HepG2 (cell line): ENCODE data around the gene VGF. TPM values are rescaled to one million over a fixed set of nuclear protein-coding genes. Genes with fewer than 3 reads are reported as not detected.

Experiments used
- AGO1 ChIP-seq: fragments of 200-400 bp; formaldehyde crosslinking; IDR thresholded peaks from 2 replicates; pipeline ENCODE4 v1.6.1; 2017; ENCODE audit warnings: mild to moderate bottlenecking, low read depth, low read length, moderate library complexity; ENCODE audit not compliant: poor library complexity, severe bottlenecking
- ATF7-NPFF ChIP-seq: sonication (generic); formaldehyde crosslinking; IDR thresholded peaks from 2 replicates; pipeline ENCODE4 v1.8.1; 2023; ENCODE audit warnings: mild to moderate bottlenecking, low read depth, missing genetic modification reagents, moderate library complexity
- HNRNPK ChIP-seq: fragments of 200-400 bp; formaldehyde crosslinking; IDR thresholded peaks from 2 replicates; pipeline ENCODE4 v1.6.1; 2018; ENCODE audit warnings: low read length, low read depth, moderate library complexity, mild to moderate bottlenecking; ENCODE audit not compliant: poor library complexity, severe bottlenecking
- IRX3 ChIP-seq: sonication (generic); formaldehyde crosslinking; IDR thresholded peaks from 2 replicates; pipeline ENCODE4 v1.8.1; 2023; ENCODE audit warnings: mild to moderate bottlenecking, low read depth, missing genetic modification reagents, borderline replicate concordance
- JUND ChIP-seq: sonication (generic); formaldehyde crosslinking; IDR thresholded peaks from 2 replicates; pipeline ENCODE4 v1.8.0; 2022; ENCODE audit warnings: mild to moderate bottlenecking, missing genetic modification reagents
- KDM3A ChIP-seq: IDR thresholded peaks from 2 replicates; pipeline ENCODE4 v1.6.1; 2018; ENCODE audit warnings: low read depth, missing compliant biosample characterization
- KMT2A ChIP-seq: sonication (generic); formaldehyde crosslinking; IDR thresholded peaks from 2 replicates; pipeline ENCODE4 v1.4.0; 2020; ENCODE audit warnings: missing genetic modification reagents
- MBD4 ChIP-seq: IDR thresholded peaks from 2 replicates; pipeline ENCODE4 v1.6.1; 2012; ENCODE audit warnings: low read length, inconsistent platforms, borderline replicate concordance
- PCBP2 ChIP-seq: fragments of 200-400 bp; formaldehyde crosslinking; optimal IDR thresholded peaks from 2 replicates; pipeline ENCODE3; 2018; ENCODE audit warnings: low read length, low read depth; ENCODE audit not compliant: poor library complexity, severe bottlenecking
- SALL2 ChIP-seq: sonication (generic); formaldehyde crosslinking; IDR thresholded peaks from 2 replicates; pipeline ENCODE4 v1.8.1; 2023; ENCODE audit warnings: mild to moderate bottlenecking, missing genetic modification reagents, inconsistent platforms
- SKI ChIP-seq: fragments of 450-650 bp; IDR thresholded peaks from one replicate; pipeline ENCODE4 v1.6.1; 2018; ENCODE audit warnings: mild to moderate bottlenecking; ENCODE audit not compliant: partially characterized antibody
- THYN1 ChIP-seq: sonication (generic); formaldehyde crosslinking; IDR thresholded peaks from 2 replicates; pipeline ENCODE4 v1.8.1; 2023; ENCODE audit warnings: low read depth, mild to moderate bottlenecking, moderate library complexity, missing genetic modification reagents, borderline replicate concordance
- ZNF589 ChIP-seq: sonication (generic); formaldehyde crosslinking; conservative IDR thresholded peaks from 2 replicates; pipeline ENCODE4 v1.8.0; 2022; ENCODE audit warnings: mild to moderate bottlenecking, moderate library complexity, missing genetic modification reagents
- polyA plus RNA-seq, 8 experiments: library from polyadenylated mRNA; depleted of rRNA in 3 of 8; stranded (reverse) in 7 of 8; unstranded in 1 of 8; fragments of >200 nt; fragmentation: Illumina TruSeq in 4 of 8; extraction: Trizol in 4 of 8; gene quantifications; 2 replicates each; pipeline versions ENCODE4 v1.2.1 to v1.2.3, GENCODE V29; 2011 to 2016; ENCODE audit warnings: low read depth in 4 of 8, missing spikeins in 1 of 8, mixed read lengths in 1 of 8; ENCODE audit not compliant: insufficient read depth in 1 of 8
- total RNA-seq, 5 experiments: library from RNA; depleted of rRNA; stranded (reverse); fragments of >200 nt; fragmentation: Illumina TruSeq; extraction: Trizol; gene quantifications; 2 replicates each; pipeline ENCODE4 v1.2.3, GENCODE V29; 2016; ENCODE audit warnings: low read depth in 1 of 5
- TF ChIP-seq, protein P1 (sequence below): sonication (generic); formaldehyde crosslinking; IDR thresholded peaks from 2 replicates; pipeline ENCODE4 v1.4.0; 2020; ENCODE audit warnings: missing genetic modification reagents, low read depth, mild to moderate bottlenecking, borderline replicate concordance
- TF ChIP-seq, protein P2 (sequence below): sonication (generic); formaldehyde crosslinking; IDR thresholded peaks from 2 replicates; pipeline ENCODE4 v1.4.0; 2020; ENCODE audit warnings: missing genetic modification reagents
- TF ChIP-seq, protein P3 (sequence below): sonication (generic); formaldehyde crosslinking; IDR thresholded peaks from 2 replicates; pipeline ENCODE4 v1.9.0; 2021; ENCODE audit warnings: mild to moderate bottlenecking, missing genetic modification reagents
- TF ChIP-seq, protein P4 (sequence below): IDR thresholded peaks from 2 replicates; pipeline ENCODE4 v1.6.1; 2016; ENCODE audit warnings: missing compliant biosample characterization, missing genetic modification reagents, borderline replicate concordance

VGF gene
- total and polyA plus RNA-seq, 2 of the 13 experiments (the other 11 are each of a cell fraction or from before 2014, with no cell fraction given): 0.12 to 0.46 TPM

DNA sequence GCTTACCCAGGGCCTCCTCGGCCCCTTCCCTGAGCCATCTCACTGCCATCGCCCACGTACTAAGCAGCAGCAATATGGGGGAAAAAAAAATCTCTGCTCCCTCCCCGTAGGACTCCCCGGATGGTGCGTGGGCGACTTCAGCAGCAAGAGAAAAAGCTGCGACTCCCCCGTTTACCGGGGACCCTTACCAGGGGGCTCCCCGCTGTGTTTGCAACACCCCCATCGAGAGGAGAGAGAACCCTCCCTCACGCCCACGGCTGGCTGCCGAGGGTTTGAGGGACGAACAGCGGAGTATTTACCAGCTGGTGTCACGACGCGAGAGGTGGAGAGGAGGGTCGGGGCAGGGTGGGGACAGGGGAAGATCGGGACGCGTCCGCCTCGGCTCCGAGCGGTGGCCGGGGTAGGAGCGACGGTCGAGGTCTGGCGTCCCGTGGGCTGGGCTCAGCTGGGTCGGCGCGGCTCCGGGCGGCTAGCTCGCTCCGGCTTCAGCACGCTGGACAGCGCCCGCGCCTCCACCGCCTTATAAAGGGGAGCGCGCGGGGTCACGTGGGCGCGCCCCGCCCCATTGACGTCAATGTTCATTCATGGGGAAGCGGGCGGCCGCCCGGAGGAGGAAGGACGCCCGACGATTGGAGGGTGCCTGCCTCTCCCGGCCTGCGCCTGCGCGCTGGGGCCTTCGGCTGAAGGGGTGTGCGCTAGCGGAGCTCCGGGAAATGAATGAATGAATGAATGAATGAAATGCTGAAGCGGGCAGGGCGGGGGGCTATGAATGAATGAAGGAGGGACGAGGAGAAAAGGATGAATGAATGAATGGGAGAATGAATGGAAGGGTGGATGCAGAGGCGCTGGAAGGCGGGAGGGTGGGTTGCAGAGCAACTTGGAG is at the start of gene VGF (continued):
- TF ChIP-seq, protein P1, sequence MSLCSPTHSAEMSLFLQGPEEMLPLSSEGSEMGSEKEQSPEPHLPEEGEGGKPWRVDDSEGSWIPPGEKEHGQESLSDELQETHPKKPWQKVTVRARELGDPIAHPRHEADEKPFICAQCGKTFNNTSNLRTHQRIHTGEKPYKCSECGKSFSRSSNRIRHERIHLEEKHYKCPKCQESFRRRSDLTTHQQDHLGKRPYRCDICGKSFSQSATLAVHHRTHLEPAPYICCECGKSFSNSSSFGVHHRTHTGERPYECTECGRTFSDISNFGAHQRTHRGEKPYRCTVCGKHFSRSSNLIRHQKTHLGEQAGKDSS (CRISPR knock-in tag): peak; percentile 95; the same call in 1 of the 2 replicates
- peak; percentile 74 for TF ChIP-seq AGO1
- peak; percentile 90 for TF ChIP-seq HNRNPK
- TF ChIP-seq, protein P2, sequence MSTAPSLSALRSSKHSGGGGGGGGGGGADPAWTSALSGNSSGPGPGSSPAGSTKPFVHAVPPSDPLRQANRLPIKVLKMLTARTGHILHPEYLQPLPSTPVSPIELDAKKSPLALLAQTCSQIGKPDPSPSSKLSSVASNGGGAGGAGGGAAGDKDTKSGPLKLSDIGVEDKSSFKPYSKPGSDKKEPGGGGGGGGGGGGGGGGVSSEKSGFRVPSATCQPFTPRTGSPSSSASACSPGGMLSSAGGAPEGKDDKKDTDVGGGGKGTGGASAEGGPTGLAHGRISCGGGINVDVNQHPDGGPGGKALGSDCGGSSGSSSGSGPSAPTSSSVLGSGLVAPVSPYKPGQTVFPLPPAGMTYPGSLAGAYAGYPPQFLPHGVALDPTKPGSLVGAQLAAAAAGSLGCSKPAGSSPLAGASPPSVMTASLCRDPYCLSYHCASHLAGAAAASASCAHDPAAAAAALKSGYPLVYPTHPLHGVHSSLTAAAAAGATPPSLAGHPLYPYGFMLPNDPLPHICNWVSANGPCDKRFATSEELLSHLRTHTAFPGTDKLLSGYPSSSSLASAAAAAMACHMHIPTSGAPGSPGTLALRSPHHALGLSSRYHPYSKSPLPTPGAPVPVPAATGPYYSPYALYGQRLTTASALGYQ (CRISPR knock-in tag): peak; percentile 91
- no peak for TF ChIP-seq MBD4
- TF ChIP-seq, protein P3, sequence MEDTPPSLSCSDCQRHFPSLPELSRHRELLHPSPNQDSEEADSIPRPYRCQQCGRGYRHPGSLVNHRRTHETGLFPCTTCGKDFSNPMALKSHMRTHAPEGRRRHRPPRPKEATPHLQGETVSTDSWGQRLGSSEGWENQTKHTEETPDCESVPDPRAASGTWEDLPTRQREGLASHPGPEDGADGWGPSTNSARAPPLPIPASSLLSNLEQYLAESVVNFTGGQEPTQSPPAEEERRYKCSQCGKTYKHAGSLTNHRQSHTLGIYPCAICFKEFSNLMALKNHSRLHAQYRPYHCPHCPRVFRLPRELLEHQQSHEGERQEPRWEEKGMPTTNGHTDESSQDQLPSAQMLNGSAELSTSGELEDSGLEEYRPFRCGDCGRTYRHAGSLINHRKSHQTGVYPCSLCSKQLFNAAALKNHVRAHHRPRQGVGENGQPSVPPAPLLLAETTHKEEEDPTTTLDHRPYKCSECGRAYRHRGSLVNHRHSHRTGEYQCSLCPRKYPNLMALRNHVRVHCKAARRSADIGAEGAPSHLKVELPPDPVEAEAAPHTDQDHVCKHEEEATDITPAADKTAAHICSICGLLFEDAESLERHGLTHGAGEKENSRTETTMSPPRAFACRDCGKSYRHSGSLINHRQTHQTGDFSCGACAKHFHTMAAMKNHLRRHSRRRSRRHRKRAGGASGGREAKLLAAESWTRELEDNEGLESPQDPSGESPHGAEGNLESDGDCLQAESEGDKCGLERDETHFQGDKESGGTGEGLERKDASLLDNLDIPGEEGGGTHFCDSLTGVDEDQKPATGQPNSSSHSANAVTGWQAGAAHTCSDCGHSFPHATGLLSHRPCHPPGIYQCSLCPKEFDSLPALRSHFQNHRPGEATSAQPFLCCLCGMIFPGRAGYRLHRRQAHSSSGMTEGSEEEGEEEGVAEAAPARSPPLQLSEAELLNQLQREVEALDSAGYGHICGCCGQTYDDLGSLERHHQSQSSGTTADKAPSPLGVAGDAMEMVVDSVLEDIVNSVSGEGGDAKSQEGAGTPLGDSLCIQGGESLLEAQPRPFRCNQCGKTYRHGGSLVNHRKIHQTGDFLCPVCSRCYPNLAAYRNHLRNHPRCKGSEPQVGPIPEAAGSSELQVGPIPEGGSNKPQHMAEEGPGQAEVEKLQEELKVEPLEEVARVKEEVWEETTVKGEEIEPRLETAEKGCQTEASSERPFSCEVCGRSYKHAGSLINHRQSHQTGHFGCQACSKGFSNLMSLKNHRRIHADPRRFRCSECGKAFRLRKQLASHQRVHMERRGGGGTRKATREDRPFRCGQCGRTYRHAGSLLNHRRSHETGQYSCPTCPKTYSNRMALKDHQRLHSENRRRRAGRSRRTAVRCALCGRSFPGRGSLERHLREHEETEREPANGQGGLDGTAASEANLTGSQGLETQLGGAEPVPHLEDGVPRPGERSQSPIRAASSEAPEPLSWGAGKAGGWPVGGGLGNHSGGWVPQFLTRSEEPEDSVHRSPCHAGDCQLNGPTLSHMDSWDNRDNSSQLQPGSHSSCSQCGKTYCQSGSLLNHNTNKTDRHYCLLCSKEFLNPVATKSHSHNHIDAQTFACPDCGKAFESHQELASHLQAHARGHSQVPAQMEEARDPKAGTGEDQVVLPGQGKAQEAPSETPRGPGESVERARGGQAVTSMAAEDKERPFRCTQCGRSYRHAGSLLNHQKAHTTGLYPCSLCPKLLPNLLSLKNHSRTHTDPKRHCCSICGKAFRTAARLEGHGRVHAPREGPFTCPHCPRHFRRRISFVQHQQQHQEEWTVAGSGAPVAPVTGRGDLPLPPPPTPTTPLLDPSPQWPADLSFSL: no peak
- peak; percentile 54; the same call in 1 of the 2 replicates for TF ChIP-seq KMT2A (CRISPR knock-in tag)
- no peak for TF ChIP-seq SKI
- peak; percentile 98 for TF ChIP-seq ZNF589 (CRISPR knock-in tag)
- peak; percentile 99 for TF ChIP-seq ATF7-NPFF (CRISPR knock-in tag)
- TF ChIP-seq, protein P4, sequence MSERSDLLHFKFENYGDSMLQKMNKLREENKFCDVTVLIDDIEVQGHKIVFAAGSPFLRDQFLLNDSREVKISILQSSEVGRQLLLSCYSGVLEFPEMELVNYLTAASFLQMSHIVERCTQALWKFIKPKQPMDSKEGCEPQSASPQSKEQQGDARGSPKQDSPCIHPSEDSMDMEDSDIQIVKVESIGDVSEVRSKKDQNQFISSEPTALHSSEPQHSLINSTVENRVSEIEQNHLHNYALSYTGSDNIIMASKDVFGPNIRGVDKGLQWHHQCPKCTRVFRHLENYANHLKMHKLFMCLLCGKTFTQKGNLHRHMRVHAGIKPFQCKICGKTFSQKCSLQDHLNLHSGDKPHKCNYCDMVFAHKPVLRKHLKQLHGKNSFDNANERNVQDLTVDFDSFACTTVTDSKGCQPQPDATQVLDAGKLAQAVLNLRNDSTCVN (CRISPR knock-in tag): peak; percentile 97
- peak; percentile 56; the same call in 1 of the 2 replicates for TF ChIP-seq JUND
- peak; percentile 100 for TF ChIP-seq SALL2
- peak; percentile 92; the same call in 1 of the 2 replicates for TF ChIP-seq KDM3A (CRISPR knock-in tag)
- no peak for TF ChIP-seq PCBP2
- peak; percentile 97 for TF ChIP-seq IRX3 (CRISPR knock-in tag)
- TF ChIP-seq THYN1: no peak
